HepG2 (cell line): ENCODE measurements around the gene RTP2. TPM values are rescaled to one million over a fixed set of nuclear protein-coding genes. Genes with fewer than 3 reads are reported as not detected.

ENCODE experiments used
- ARID2 ChIP-seq: sonication (generic); formaldehyde crosslinking; IDR thresholded peaks from 2 replicates; pipeline ENCODE4 v1.8.1; 2022; ENCODE audit warnings: mild to moderate bottlenecking, missing genetic modification reagents, borderline replicate concordance
- BATF2 ChIP-seq: sonication (generic); formaldehyde crosslinking; IDR thresholded peaks from 2 replicates; pipeline ENCODE4 v1.8.0; 2022; ENCODE audit warnings: mild to moderate bottlenecking, missing genetic modification reagents, moderate library complexity
- GMEB2 ChIP-seq: IDR thresholded peaks from 2 replicates; pipeline ENCODE4 v1.6.1; 2016; ENCODE audit warnings: missing biosample characterization, missing genetic modification reagents, low read depth
- NCOA2 ChIP-seq: sonication (generic); formaldehyde crosslinking; IDR thresholded peaks from 2 replicates; pipeline ENCODE4 v1.8.0; 2022; ENCODE audit warnings: inconsistent platforms
- PAX8 ChIP-seq: sonication (generic); formaldehyde crosslinking; IDR thresholded peaks from 2 replicates; pipeline ENCODE4 v1.8.0; 2022; ENCODE audit warnings: mild to moderate bottlenecking, missing genetic modification reagents, borderline replicate concordance
- SETDB1 ChIP-seq: sonication (generic); formaldehyde crosslinking; IDR thresholded peaks from 2 replicates; pipeline ENCODE4 v1.5.1; 2020; ENCODE audit warnings: missing genetic modification reagents, mild to moderate bottlenecking, borderline replicate concordance
- U2AF1 ChIP-seq: fragments of 200-400 bp; formaldehyde crosslinking; optimal IDR thresholded peaks from 2 replicates; pipeline ENCODE3; 2017; ENCODE audit warnings: mild to moderate bottlenecking, low read depth, low read length
- ZNF124 ChIP-seq: sonication (generic); formaldehyde crosslinking; IDR thresholded peaks from 2 replicates; pipeline ENCODE4 v1.4.0; 2020; ENCODE audit warnings: missing genetic modification reagents
- ZNF557 ChIP-seq: sonication (generic); formaldehyde crosslinking; IDR thresholded peaks from 2 replicates; pipeline ENCODE4 v1.4.0; 2020; ENCODE audit warnings: missing genetic modification reagents
- polyA plus RNA-seq, 8 experiments: library from polyadenylated mRNA; depleted of rRNA in 3 of 8; stranded (reverse) in 7 of 8; unstranded in 1 of 8; fragments of >200 nt; fragmentation: Illumina TruSeq in 4 of 8; extraction: Trizol in 4 of 8; gene quantifications; 2 replicates each; pipeline versions ENCODE4 v1.2.1 to v1.2.3, GENCODE V29; 2011 to 2016; ENCODE audit warnings: low read depth in 4 of 8, missing spikeins in 1 of 8, mixed read lengths in 1 of 8; ENCODE audit not compliant: insufficient read depth in 1 of 8
- total RNA-seq, 5 experiments: library from RNA; depleted of rRNA; stranded (reverse); fragments of >200 nt; fragmentation: Illumina TruSeq; extraction: Trizol; gene quantifications; 2 replicates each; pipeline ENCODE4 v1.2.3, GENCODE V29; 2016; ENCODE audit warnings: low read depth in 1 of 5
- TF ChIP-seq, protein P1 (sequence below): sonication (generic); formaldehyde crosslinking; IDR thresholded peaks from 2 replicates; pipeline ENCODE4 v1.5.1; 2020; ENCODE audit warnings: mild to moderate bottlenecking, missing genetic modification reagents, borderline replicate concordance
- TF ChIP-seq, protein P2 (sequence below): sonication (generic); formaldehyde crosslinking; IDR thresholded peaks from 2 replicates; pipeline ENCODE4 v1.5.1; 2020; ENCODE audit warnings: missing genetic modification reagents, mild to moderate bottlenecking, borderline replicate concordance
- TF ChIP-seq, protein P3 (sequence below): sonication (generic); formaldehyde crosslinking; IDR thresholded peaks from 2 replicates; pipeline ENCODE4 v1.8.0; 2022; ENCODE audit warnings: missing genetic modification reagents, mild to moderate bottlenecking, borderline replicate concordance

RTP2 gene
- total and polyA plus RNA-seq, 2 of the 13 experiments (the other 11 are each of a cell fraction or from before 2014, with no cell fraction given) = not detected

GRCh38 chr3:187745201-187746058, 43.1 kb upstream of the RTP2 start, which contains the start of gene BCL6 (continued):
- TF ChIP-seq BATF2 (CRISPR knock-in tag) (no peak), GMEB2 (no peak), ZNF557 (CRISPR knock-in tag) (peak; percentile 45; the same call in 1 of the 2 replicates), ZNF124 (peak; percentile 52; the same call in 1 of the 2 replicates), ARID2 (CRISPR knock-in tag) (0 out of 2 replicates have a peak, but pooled peaks have one; percentile 60), SETDB1 (0 out of 2 replicates have a peak, but pooled peaks have one; percentile 25), U2AF1 (no peak), PAX8 (CRISPR knock-in tag) (no peak), NCOA2 (CRISPR knock-in tag) (peak; percentile 93)
- TF ChIP-seq, protein P1, sequence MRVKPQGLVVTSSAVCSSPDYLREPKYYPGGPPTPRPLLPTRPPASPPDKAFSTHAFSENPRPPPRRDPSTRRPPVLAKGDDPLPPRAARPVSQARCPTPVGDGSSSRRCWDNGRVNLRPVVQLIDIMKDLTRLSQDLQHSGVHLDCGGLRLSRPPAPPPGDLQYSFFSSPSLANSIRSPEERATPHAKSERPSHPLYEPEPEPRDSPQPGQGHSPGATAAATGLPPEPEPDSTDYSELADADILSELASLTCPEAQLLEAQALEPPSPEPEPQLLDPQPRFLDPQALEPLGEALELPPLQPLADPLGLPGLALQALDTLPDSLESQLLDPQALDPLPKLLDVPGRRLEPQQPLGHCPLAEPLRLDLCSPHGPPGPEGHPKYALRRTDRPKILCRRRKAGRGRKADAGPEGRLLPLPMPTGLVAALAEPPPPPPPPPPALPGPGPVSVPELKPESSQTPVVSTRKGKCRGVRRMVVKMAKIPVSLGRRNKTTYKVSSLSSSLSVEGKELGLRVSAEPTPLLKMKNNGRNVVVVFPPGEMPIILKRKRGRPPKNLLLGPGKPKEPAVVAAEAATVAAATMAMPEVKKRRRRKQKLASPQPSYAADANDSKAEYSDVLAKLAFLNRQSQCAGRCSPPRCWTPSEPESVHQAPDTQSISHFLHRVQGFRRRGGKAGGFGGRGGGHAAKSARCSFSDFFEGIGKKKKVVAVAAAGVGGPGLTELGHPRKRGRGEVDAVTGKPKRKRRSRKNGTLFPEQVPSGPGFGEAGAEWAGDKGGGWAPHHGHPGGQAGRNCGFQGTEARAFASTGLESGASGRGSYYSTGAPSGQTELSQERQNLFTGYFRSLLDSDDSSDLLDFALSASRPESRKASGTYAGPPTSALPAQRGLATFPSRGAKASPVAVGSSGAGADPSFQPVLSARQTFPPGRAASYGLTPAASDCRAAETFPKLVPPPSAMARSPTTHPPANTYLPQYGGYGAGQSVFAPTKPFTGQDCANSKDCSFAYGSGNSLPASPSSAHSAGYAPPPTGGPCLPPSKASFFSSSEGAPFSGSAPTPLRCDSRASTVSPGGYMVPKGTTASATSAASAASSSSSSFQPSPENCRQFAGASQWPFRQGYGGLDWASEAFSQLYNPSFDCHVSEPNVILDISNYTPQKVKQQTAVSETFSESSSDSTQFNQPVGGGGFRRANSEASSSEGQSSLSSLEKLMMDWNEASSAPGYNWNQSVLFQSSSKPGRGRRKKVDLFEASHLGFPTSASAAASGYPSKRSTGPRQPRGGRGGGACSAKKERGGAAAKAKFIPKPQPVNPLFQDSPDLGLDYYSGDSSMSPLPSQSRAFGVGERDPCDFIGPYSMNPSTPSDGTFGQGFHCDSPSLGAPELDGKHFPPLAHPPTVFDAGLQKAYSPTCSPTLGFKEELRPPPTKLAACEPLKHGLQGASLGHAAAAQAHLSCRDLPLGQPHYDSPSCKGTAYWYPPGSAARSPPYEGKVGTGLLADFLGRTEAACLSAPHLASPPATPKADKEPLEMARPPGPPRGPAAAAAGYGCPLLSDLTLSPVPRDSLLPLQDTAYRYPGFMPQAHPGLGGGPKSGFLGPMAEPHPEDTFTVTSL (CRISPR knock-in tag) = 0 out of 2 replicates have a peak, but pooled peaks have one; percentile 23
- TF ChIP-seq, protein P2, sequence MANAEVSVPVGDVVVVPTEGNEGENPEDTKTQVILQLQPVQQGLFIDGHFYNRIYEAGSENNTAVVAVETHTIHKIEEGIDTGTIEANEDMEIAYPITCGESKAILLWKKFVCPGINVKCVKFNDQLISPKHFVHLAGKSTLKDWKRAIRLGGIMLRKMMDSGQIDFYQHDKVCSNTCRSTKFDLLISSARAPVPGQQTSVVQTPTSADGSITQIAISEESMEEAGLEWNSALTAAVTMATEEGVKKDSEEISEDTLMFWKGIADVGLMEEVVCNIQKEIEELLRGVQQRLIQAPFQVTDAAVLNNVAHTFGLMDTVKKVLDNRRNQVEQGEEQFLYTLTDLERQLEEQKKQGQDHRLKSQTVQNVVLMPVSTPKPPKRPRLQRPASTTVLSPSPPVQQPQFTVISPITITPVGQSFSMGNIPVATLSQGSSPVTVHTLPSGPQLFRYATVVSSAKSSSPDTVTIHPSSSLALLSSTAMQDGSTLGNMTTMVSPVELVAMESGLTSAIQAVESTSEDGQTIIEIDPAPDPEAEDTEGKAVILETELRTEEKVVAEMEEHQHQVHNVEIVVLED (CRISPR knock-in tag) = peak; percentile 44; the same call in 1 of the 2 replicates
- TF ChIP-seq, protein P3, sequence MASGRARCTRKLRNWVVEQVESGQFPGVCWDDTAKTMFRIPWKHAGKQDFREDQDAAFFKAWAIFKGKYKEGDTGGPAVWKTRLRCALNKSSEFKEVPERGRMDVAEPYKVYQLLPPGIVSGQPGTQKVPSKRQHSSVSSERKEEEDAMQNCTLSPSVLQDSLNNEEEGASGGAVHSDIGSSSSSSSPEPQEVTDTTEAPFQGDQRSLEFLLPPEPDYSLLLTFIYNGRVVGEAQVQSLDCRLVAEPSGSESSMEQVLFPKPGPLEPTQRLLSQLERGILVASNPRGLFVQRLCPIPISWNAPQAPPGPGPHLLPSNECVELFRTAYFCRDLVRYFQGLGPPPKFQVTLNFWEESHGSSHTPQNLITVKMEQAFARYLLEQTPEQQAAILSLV (CRISPR knock-in tag) = no peak
